Calu3 (cell line): ENCODE measurements around the gene HSPG2. TPM values are rescaled to one million over a fixed set of nuclear protein-coding genes. Genes with fewer than 3 reads are reported as not detected.

Source experiments
- BruUV-seq: library from RNA; stranded (reverse); fragments of 400-500 nt; replicated peaks from 2 replicates; lab custom pipeline; 2021; lab: Mats Ljungman, UMichigan
- CTCF ChIA-PET: fragments of 300-600 bp; sonication (Branson Sonifier 250); formaldehyde crosslinking; loops from one replicate; lab custom pipeline; 2022; ENCODE audit warnings: antibody characterized with exemption; lab: Charles Lee
- DNase-seq: peaks from one replicate; pipeline ENCODE4 v3.0.0; 2022
- H3K27ac Mint-ChIP-seq: one replicate; pipeline ENCODE4 v1.8.0; 2022; ENCODE audit warnings: mixed read lengths; ENCODE audit not compliant: unreplicated experiment
- H3K27me3 Mint-ChIP-seq: one replicate; pipeline ENCODE4 v1.8.0; 2022; ENCODE audit warnings: mixed read lengths; ENCODE audit not compliant: unreplicated experiment
- H3K36me3 Mint-ChIP-seq: one replicate; pipeline ENCODE4 v1.8.0; 2022; ENCODE audit warnings: mild to moderate bottlenecking, moderate library complexity, mixed read lengths; ENCODE audit not compliant: insufficient read depth, unreplicated experiment
- H3K4me1 Mint-ChIP-seq: one replicate; pipeline ENCODE4 v1.8.0; 2022; ENCODE audit warnings: mild to moderate bottlenecking, low read depth, mixed read lengths; ENCODE audit not compliant: unreplicated experiment
- H3K4me3 Mint-ChIP-seq: one replicate; pipeline ENCODE4 v1.8.0; 2022; ENCODE audit warnings: mild to moderate bottlenecking, low read depth, moderate library complexity, mixed read lengths; ENCODE audit not compliant: unreplicated experiment
- H3K9me3 Mint-ChIP-seq: one replicate; pipeline ENCODE4 v1.8.0; 2022; ENCODE audit warnings: low read depth, mixed read lengths; ENCODE audit not compliant: unreplicated experiment
- CTCF ChIP-seq: fragments of 200-600 bp; IDR thresholded peaks from one replicate; pipeline ENCODE4 v1.8.0; 2022; ENCODE audit warnings: antibody characterized with exemption; ENCODE audit not compliant: unreplicated experiment
- intact Hi-C: fragments of 100-400 bp; cut with micrococcal nuclease; formaldehyde crosslinking; loops from one replicate; pipeline ENCODE4 v1.10.0; 2022; ENCODE audit not compliant: unreplicated experiment
- total RNA-seq: library from RNA; stranded (reverse); gene quantifications from 2 replicates; pipeline ENCODE4 v1.2.3, GENCODE V29; 2022

Gene HSPG2
- total RNA-seq, 1 experiment from 2014 or later, result 397 TPM

GRCh38 chr1:21801100-21801499 is 136.0 kb downstream of the HSPG2 start:
- no peak overlapping the region for H3K27ac Mint-ChIP-seq
- TF ChIP-seq CTCF, result no peak
- H3K36me3 Mint-ChIP-seq, result no peaks in the 10 kb centered on the region
- H3K27me3 Mint-ChIP-seq, result no peaks in the 10 kb centered on the region
- no peaks in the 10 kb centered on the region for H3K4me1 Mint-ChIP-seq
- H3K4me3 Mint-ChIP-seq, result no peak overlapping the region
- BruUV-seq, result no TSS peak
- intact Hi-C loops, result no loop called here
- CTCF ChIA-PET, result interaction anchor here (1.4 kb wide), 1 partner anchor 10 kb away, joined by 4 read pairs; no protein-coding TSS in a partner anchor
- DNase-seq, result peak; percentile 6
- no peaks in the 10 kb centered on the region for H3K9me3 Mint-ChIP-seq

- DNase-seq, result no peak
- no peaks in the 10 kb centered on the region for H3K36me3 Mint-ChIP-seq
- no TSS peak for BruUV-seq
- no peaks in the 10 kb centered on the region for H3K27me3 Mint-ChIP-seq
- no peak overlapping the region for H3K4me3 Mint-ChIP-seq
- H3K4me1 Mint-ChIP-seq, result no peaks in the 10 kb centered on the region
- H3K9me3 Mint-ChIP-seq, result peaks cover 3% of the 10 kb centered on the region
- intact Hi-C loops, result no loop called here
- no peak for TF ChIP-seq CTCF
- CTCF ChIA-PET, result interaction anchor here (0.6 to 0.7 kb wide), 4 partner anchors 9 to 113 kb away, joined by 4 to 6 read pairs (median 5); no protein-coding TSS in a partner anchor
- no peak overlapping the region for H3K27ac Mint-ChIP-seq
Observed at GRCh38 chr1:21799730-21800129, 137.4 kb downstream of the HSPG2 start.

GRCh38 chr1:21795075-21795474 is 142.0 kb downstream of the HSPG2 start:
- no peak overlapping the region for H3K27ac Mint-ChIP-seq
- DNase-seq, result no peak
- H3K9me3 Mint-ChIP-seq, result peaks cover 5% of the 10 kb centered on the region
- H3K27me3 Mint-ChIP-seq, result no peaks in the 10 kb centered on the region
- CTCF ChIA-PET, result no interaction called here
- H3K36me3 Mint-ChIP-seq, result no peaks in the 10 kb centered on the region
- no peak overlapping the region for H3K4me3 Mint-ChIP-seq
- H3K4me1 Mint-ChIP-seq, result peaks cover 5% of the 10 kb centered on the region
- no peak for TF ChIP-seq CTCF
- intact Hi-C loops, result no loop called here
- no TSS peak for BruUV-seq

- Mint-ChIP-seq H3K27ac (no peak overlapping the region), H3K4me1 (peaks cover 8% of the 10 kb centered on the region), H3K4me3 (no peak overlapping the region), H3K9me3 (peaks cover 5% of the 10 kb centered on the region), H3K36me3 (no peaks in the 10 kb centered on the region), H3K27me3 (no peaks in the 10 kb centered on the region)
- DNase-seq, result no peak
- CTCF ChIA-PET, result interaction anchor here (0.6 kb wide), 1 partner anchor 18 kb away, joined by 3 read pairs; no protein-coding TSS in a partner anchor
- intact Hi-C loops, result no loop called here
- TF ChIP-seq CTCF, result no peak
- no TSS peak for BruUV-seq
Observed at GRCh38 chr1:21794656-21795055, 142.5 kb downstream of the HSPG2 start.
